SU-DHL-6 (cell line): ENCODE measurements around the gene PTPRQ.

Experiments used
- H2AFZ ChIP-seq: fragments of 200-600 bp; sonication (generic); 2 replicates; pipeline ENCODE4 v1.6.1; 2014; ENCODE audit warnings: low read depth, mild to moderate bottlenecking, moderate library complexity, mixed read lengths, antibody characterized with exemption, low read length; ENCODE audit not compliant: severe bottlenecking
- H3F3A ChIP-seq: fragments of 200-600 bp; shearing (Covaris generic); 2 replicates; pipeline ENCODE4 v1.6.0; 2016; ENCODE audit warnings: antibody characterized with exemption, mild to moderate bottlenecking; ENCODE audit not compliant: insufficient read depth
- H3K27ac ChIP-seq: fragments of 200-600 bp; sonication (generic); 2 replicates; pipeline ENCODE4 v1.5.1; 2016; ENCODE audit warnings: low read depth, mild to moderate bottlenecking, low read length, moderate library complexity, mixed read lengths
- H3K27me3 ChIP-seq: fragments of 200-600 bp; sonication (generic), shearing (Covaris generic); 2 replicates; pipeline ENCODE4 v1.6.0; 2014; ENCODE audit warnings: mild to moderate bottlenecking, low read length
- H3K36me3 ChIP-seq: fragments of 200-600 bp; sonication (generic); 2 replicates; pipeline ENCODE4 v1.6.1; 2014; ENCODE audit warnings: mild to moderate bottlenecking, low read length, mixed read lengths
- H3K4me2 ChIP-seq: fragments of 300-600, 200-600 bp; shearing (Covaris generic), sonication (generic); 2 replicates; pipeline ENCODE4 v1.6.0; 2014; ENCODE audit warnings: low read length, low read depth, mild to moderate bottlenecking; ENCODE audit not compliant: poor library complexity, severe bottlenecking
- H3K4me3 ChIP-seq: fragments of 200-600 bp; sonication (generic); 2 replicates; pipeline ENCODE4 v1.5.1; 2014; ENCODE audit warnings: antibody characterized with exemption, low read length, mild to moderate bottlenecking, mixed read lengths; ENCODE audit not compliant: insufficient read depth, poor library complexity, severe bottlenecking
- H3K79me2 ChIP-seq: fragments of 200-600 bp; sonication (generic); 2 replicates; pipeline ENCODE4 v1.6.1; 2014; ENCODE audit warnings: mild to moderate bottlenecking, low read length, moderate library complexity; ENCODE audit not compliant: insufficient read depth
- H3K9ac ChIP-seq: fragments of 200-600 bp; sonication (generic); 2 replicates; pipeline ENCODE4 v1.7.0; 2014; ENCODE audit warnings: mild to moderate bottlenecking, low read length
- H3K9me2 ChIP-seq: fragments of 200-600 bp; sonication (generic); replicated peaks from 2 replicates; pipeline ENCODE4 v1.6.1; 2014; ENCODE audit warnings: low read length; ENCODE audit not compliant: insufficient read depth
- H3K9me3 ChIP-seq: fragments of 200-600 bp; sonication (generic); 2 replicates; pipeline ENCODE4 v1.6.1; 2014; ENCODE audit warnings: low read length, mixed read lengths; ENCODE audit not compliant: insufficient read depth
- H4K20me1 ChIP-seq: fragments of 200-600 bp; sonication (generic); 2 replicates; pipeline ENCODE4 v1.6.1; 2014; ENCODE audit warnings: low read depth, mild to moderate bottlenecking, antibody characterized with exemption, low read length, moderate library complexity, mixed read lengths
- EZH2phosphoT487 ChIP-seq: fragments of 200-600 bp; sonication (generic), shearing (Covaris generic); conservative IDR thresholded peaks from 2 replicates; pipeline ENCODE4 v1.6.1; 2018; ENCODE audit warnings: mild to moderate bottlenecking, antibody characterized with exemption, low read length, moderate library complexity, mixed read lengths
- TF ChIP-seq, protein P1 (sequence below): fragments of 200-600 bp; sonication (generic); IDR thresholded peaks from one replicate; pipeline ENCODE4 v1.5.1; 2017; ENCODE audit warnings: antibody characterized with exemption, mild to moderate bottlenecking, low read length, moderate library complexity; ENCODE audit not compliant: insufficient read depth, poor library complexity, severe bottlenecking

Gene PTPRQ

GRCh38 chr12:80420075-80420474, 24.0 kb upstream of the PTPRQ start:
- no peak for TF ChIP-seq EZH2phosphoT487
- TF ChIP-seq, protein P1, sequence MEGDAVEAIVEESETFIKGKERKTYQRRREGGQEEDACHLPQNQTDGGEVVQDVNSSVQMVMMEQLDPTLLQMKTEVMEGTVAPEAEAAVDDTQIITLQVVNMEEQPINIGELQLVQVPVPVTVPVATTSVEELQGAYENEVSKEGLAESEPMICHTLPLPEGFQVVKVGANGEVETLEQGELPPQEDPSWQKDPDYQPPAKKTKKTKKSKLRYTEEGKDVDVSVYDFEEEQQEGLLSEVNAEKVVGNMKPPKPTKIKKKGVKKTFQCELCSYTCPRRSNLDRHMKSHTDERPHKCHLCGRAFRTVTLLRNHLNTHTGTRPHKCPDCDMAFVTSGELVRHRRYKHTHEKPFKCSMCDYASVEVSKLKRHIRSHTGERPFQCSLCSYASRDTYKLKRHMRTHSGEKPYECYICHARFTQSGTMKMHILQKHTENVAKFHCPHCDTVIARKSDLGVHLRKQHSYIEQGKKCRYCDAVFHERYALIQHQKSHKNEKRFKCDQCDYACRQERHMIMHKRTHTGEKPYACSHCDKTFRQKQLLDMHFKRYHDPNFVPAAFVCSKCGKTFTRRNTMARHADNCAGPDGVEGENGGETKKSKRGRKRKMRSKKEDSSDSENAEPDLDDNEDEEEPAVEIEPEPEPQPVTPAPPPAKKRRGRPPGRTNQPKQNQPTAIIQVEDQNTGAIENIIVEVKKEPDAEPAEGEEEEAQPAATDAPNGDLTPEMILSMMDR, result no peak
- no peak overlapping the region for H3K4me2 ChIP-seq
- no peaks in the 10 kb centered on the region for H3K36me3 ChIP-seq
- no peaks in the 10 kb centered on the region for H3K9me3 ChIP-seq
- no peak overlapping the region for H2AFZ ChIP-seq
- no peaks in the 10 kb centered on the region for H3K79me2 ChIP-seq
- H3K27ac ChIP-seq, result no peak overlapping the region
- H4K20me1 ChIP-seq, result no peaks in the 10 kb centered on the region
- H3K4me3 ChIP-seq, result no peak overlapping the region
- no peaks in the 10 kb centered on the region for H3F3A ChIP-seq
- no peaks in the 10 kb centered on the region for H3K27me3 ChIP-seq
- no peaks in the 10 kb centered on the region for H3K9me2 ChIP-seq
- H3K9ac ChIP-seq, result no peak overlapping the region

DNA sequence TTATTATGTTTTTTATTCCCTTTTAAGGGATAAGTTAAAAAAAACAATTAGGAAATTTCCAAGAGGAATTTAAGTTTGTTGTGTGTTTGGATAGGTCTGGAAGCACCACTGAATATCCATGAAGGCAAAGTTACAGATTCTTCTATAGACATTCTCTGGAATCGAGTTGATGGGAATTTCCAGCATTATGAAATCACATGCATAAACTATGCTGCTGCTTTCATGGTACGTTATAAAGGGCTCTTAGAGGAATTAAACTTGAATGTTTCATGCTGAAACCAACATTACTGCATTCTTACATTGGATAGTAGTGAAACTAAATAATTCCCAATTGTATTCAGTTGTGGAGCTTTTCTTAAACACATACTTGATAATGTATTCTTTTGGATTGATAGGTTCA, 21.5 kb upstream of the PTPRQ start:
- H3K27ac ChIP-seq, result no peak overlapping the region
- no peak overlapping the region for H3K4me3 ChIP-seq
- H3K9me3 ChIP-seq, result no peaks in the 10 kb centered on the region
- H3K36me3 ChIP-seq, result no peaks in the 10 kb centered on the region
- no peak overlapping the region for H3K4me2 ChIP-seq
- H3K27me3 ChIP-seq, result no peaks in the 10 kb centered on the region
- no peaks in the 10 kb centered on the region for H3K9me2 ChIP-seq
- H4K20me1 ChIP-seq, result no peaks in the 10 kb centered on the region
- H3K79me2 ChIP-seq, result no peaks in the 10 kb centered on the region
- no peak overlapping the region for H3K9ac ChIP-seq
- TF ChIP-seq, protein P1, result no peak
- TF ChIP-seq EZH2phosphoT487, result no peak
- H2AFZ ChIP-seq, result no peak overlapping the region
- no peaks in the 10 kb centered on the region for H3F3A ChIP-seq

DNA sequence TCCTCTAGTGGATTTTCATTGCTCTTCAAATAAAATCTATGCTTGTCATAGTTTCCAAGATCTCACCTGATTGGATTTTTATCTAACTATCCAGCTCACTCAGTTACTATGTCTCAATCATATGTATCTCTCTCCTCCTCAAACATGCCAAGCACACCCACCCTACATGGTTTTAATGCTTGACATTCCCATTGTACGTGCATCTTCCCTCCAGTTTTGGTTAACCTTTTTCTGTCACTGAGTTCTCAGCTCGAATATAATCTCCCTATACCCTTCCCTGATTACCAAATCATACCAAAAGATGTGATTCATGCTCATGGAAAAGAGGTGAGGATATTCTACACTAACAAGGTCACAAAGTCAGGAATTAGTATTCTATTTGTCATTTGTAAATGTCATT, 12.0 kb upstream of the PTPRQ start:
- no peaks in the 10 kb centered on the region for H4K20me1 ChIP-seq
- no peak overlapping the region for H3K9ac ChIP-seq
- no peak overlapping the region for H3K27ac ChIP-seq
- H3K36me3 ChIP-seq, result no peaks in the 10 kb centered on the region
- no peak overlapping the region for H3K4me3 ChIP-seq
- no peak overlapping the region for H2AFZ ChIP-seq
- no peak for TF ChIP-seq EZH2phosphoT487
- TF ChIP-seq, protein P1, result no peak
- no peaks in the 10 kb centered on the region for H3K9me2 ChIP-seq
- no peaks in the 10 kb centered on the region for H3K9me3 ChIP-seq
- H3K27me3 ChIP-seq, result no peaks in the 10 kb centered on the region
- no peaks in the 10 kb centered on the region for H3F3A ChIP-seq
- no peak overlapping the region for H3K4me2 ChIP-seq
- no peaks in the 10 kb centered on the region for H3K79me2 ChIP-seq

DNA sequence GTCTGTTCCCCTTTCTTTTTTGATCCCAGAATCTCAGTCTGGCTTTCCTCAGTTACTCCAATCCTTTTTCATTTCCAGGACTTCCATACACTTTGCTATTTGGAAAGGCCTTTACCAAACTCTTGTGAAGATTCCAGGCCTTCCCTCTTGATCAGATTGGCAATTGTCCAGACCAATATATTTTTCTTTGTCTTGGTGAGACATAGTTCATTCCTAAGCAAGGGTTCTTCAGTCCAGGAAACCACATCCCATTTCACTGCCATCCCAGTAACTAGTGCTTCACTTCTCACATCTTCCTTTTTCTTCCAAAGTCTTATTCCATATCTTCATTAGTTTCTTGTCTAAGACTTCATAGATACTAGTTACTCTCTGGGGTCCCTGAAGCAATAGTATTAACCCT, 2.1 kb upstream of the PTPRQ start:
- H3K36me3 ChIP-seq, result no peaks in the 10 kb centered on the region
- no peaks in the 10 kb centered on the region for H3K9me3 ChIP-seq
- no peaks in the 10 kb centered on the region for H3K9me2 ChIP-seq
- H3K9ac ChIP-seq, result no peak overlapping the region
- TF ChIP-seq, protein P1, result no peak
- TF ChIP-seq EZH2phosphoT487, result no peak
- no peaks in the 10 kb centered on the region for H3K79me2 ChIP-seq
- no peaks in the 10 kb centered on the region for H3K27me3 ChIP-seq
- no peak overlapping the region for H2AFZ ChIP-seq
- no peak overlapping the region for H3K4me2 ChIP-seq
- H4K20me1 ChIP-seq, result no peaks in the 10 kb centered on the region
- H3K27ac ChIP-seq, result no peak overlapping the region
- H3K4me3 ChIP-seq, result no peak overlapping the region
- H3F3A ChIP-seq, result no peaks in the 10 kb centered on the region; the same call in 1 of the 2 replicates
